BE2C (cell line): ENCODE results near the gene NXN.
"Not testable (repeated sequence)": the region's sequence is repeated elsewhere in the genome, so short reads cannot be mapped to it uniquely, and the experiment has no call there.

Source experiments
- DNase-seq: peaks from one replicate; pipeline ENCODE4 v3.0.0-alpha.2; 2020
- H3K27me3 ChIP-seq: fragments of 250-450 bp; sonication (Bioruptor Pico); 2 replicates; pipeline ENCODE4 v1.5.1; 2020; ENCODE audit warnings: mild to moderate bottlenecking
- H3K36me3 ChIP-seq: fragments of 250-450 bp; sonication (Bioruptor Pico); 2 replicates; pipeline ENCODE4 v1.5.1; 2020; ENCODE audit warnings: mild to moderate bottlenecking
- H3K4me1 ChIP-seq: fragments of 250-450 bp; sonication (Bioruptor Pico); 2 replicates; pipeline ENCODE4 v1.5.1; 2020
- H3K4me3 ChIP-seq: 2 replicates; pipeline ENCODE4 v1.5.1; 2011; ENCODE audit warnings: low read depth, low read length
- H3K9me3 ChIP-seq: fragments of 250-450 bp; sonication (Bioruptor Pico); 2 replicates; pipeline ENCODE4 v1.5.1; 2020
- TF ChIP-seq, protein P1 (sequence below): IDR thresholded peaks from 2 replicates; pipeline ENCODE4 v1.5.1; 2012; ENCODE audit warnings: mild to moderate bottlenecking, low read depth, low read length

Gene NXN

GRCh38 chr17:806346-806745 lies 173.2 kb downstream of the NXN start:
- TF ChIP-seq, protein P1, sequence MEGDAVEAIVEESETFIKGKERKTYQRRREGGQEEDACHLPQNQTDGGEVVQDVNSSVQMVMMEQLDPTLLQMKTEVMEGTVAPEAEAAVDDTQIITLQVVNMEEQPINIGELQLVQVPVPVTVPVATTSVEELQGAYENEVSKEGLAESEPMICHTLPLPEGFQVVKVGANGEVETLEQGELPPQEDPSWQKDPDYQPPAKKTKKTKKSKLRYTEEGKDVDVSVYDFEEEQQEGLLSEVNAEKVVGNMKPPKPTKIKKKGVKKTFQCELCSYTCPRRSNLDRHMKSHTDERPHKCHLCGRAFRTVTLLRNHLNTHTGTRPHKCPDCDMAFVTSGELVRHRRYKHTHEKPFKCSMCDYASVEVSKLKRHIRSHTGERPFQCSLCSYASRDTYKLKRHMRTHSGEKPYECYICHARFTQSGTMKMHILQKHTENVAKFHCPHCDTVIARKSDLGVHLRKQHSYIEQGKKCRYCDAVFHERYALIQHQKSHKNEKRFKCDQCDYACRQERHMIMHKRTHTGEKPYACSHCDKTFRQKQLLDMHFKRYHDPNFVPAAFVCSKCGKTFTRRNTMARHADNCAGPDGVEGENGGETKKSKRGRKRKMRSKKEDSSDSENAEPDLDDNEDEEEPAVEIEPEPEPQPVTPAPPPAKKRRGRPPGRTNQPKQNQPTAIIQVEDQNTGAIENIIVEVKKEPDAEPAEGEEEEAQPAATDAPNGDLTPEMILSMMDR, result no peak
- H3K4me3 ChIP-seq, result no peak overlapping the region
- no peaks in the 10 kb centered on the region for H3K4me1 ChIP-seq
- no peaks in the 10 kb centered on the region for H3K27me3 ChIP-seq
- H3K36me3 ChIP-seq, result no peaks in the 10 kb centered on the region
- no peaks in the 10 kb centered on the region for H3K9me3 ChIP-seq
- no peak for DNase-seq

GRCh38 chr17:805886-806285 lies 173.7 kb downstream of the NXN start:
- DNase-seq, H3K4me3 ChIP-seq, H3K36me3 ChIP-seq: not testable (repeated sequence)

DNA sequence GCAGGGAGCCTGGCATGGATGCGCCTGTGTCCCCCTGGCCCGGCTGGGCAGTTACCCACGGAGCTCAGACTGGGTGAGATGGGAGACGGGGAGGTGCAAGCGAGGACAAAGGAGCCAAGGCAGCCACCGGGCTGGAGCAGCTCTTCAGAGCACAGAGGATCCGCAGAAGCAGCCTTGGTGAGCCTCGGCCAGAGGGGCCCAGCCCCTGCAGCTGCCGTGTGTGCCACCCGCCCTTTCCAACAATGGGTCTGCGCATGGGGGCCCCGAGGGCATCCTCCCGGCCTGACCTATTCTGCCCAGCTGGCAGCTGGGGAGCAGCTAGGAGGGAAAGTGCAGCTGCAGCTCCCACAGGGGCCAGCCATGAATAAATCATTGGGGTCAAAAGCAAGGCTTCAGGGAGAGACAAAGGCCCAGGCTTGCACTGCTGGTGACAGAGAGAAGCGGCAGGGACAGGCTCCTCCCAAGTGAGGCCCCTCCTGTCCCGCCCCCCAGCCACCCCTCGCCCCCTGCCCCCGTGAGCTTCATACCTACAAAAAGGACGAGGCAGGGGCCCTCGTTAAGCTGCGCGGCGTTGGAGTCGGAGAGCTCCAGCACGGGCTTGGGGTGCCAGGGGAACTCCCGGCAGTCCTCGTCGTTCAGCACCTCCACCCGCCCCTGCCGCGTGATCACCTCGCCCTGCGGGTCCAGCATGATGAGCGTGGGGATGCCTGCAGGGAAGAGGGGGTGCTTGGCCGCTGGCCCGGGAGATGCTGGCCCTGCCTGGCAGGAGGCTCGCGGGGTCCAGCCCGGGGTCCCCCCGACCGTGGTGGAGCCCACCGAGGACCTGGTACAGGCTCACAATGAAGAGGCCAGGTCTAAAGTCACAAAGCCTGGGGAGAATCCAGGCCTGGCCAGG lies 174.8 kb downstream of the NXN start:
- no peaks in the 10 kb centered on the region for H3K9me3 ChIP-seq
- H3K36me3 ChIP-seq, result no peaks in the 10 kb centered on the region
- DNase-seq, result no peak
- no peaks in the 10 kb centered on the region for H3K4me1 ChIP-seq
- no peak overlapping the region for H3K4me3 ChIP-seq
- TF ChIP-seq, protein P1, result no peak
- no peaks in the 10 kb centered on the region for H3K27me3 ChIP-seq

More at GRCh38 chr17:805886-806285, 173.7 kb downstream of the NXN start:
- not testable (repeated sequence) for H3K4me1 ChIP-seq, H3K9me3 ChIP-seq, H3K27me3 ChIP-seq

- Histone ChIP-seq H3K36me3 (no peaks in the 10 kb centered on the region), H3K9me3 (no peaks in the 10 kb centered on the region), H3K4me1 (no peaks in the 10 kb centered on the region), H3K4me3 (no peak overlapping the region), H3K27me3 (no peaks in the 10 kb centered on the region)
- DNase-seq, result no peak
- TF ChIP-seq, protein P1, result no peak
Measured at GRCh38 chr17:802901-803881, 176.4 kb downstream of the NXN start.

GRCh38 chr17:802481-802880 lies 177.1 kb downstream of the NXN start:
- no peak overlapping the region for H3K4me3 ChIP-seq
- no peaks in the 10 kb centered on the region for H3K4me1 ChIP-seq
- no peaks in the 10 kb centered on the region for H3K27me3 ChIP-seq
- TF ChIP-seq, protein P1, result no peak
- no peak for DNase-seq
- no peaks in the 10 kb centered on the region for H3K36me3 ChIP-seq
- H3K9me3 ChIP-seq, result no peaks in the 10 kb centered on the region

GRCh38 chr17:801660-802059 lies 177.9 kb downstream of the NXN start:
- no peak for DNase-seq
- no peaks in the 10 kb centered on the region for H3K4me1 ChIP-seq
- no peak overlapping the region for H3K4me3 ChIP-seq

More at GRCh38 chr17:801660-802059, 177.9 kb downstream of the NXN start:
- Histone ChIP-seq H3K9me3 (no peaks in the 10 kb centered on the region), H3K36me3 (no peaks in the 10 kb centered on the region), H3K27me3 (no peaks in the 10 kb centered on the region)
- TF ChIP-seq, protein P1, result no peak
